HG02885 (cell line): Measurements from ENCODE around the gene C22orf31.

Source experiments
- ATAC-seq: cut with Tn5 transposase; IDR thresholded peaks from one replicate; pipeline ENCODE4 v1.9.1; 2021; ENCODE audit warnings: mild to moderate bottlenecking; ENCODE audit not compliant: unreplicated experiment, poor library complexity

C22orf31 gene

DNA sequence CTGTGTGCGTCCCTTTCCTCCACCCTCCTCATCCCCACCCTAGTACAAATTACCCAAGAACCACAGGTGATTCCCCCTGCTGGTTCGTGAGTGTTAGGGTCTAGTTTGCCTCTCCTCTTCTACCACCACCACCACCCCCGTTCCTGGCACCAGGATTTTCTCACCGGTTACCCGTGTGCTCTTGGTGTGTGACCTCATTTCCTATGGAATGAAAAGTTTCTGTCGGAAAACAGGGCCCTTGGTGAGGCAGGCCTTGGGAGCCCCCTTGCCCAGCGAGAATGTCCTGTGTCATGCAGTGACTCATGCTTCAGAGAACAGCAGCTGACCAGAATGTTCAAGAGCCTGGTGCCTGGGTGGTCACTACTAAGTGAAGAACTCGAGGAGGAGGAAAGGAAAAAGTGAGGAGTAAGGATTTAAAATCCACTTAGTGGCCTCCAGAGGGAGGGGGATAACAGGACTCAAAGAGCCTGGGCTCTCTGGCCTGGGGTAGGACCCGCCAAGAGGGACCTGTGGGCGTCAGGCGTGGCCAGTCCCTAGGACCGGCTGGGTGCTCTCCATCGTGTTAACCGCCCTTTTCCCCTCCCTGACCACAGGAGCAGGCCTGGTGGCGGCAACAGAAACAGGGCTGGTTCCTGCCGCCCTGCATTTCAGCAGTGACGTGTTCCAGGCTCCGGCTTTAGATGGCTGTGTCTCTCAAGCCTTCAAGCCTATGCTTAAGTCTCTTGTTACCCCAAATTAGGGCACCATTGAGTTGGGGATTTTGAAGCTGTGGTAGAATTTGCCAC lies 30.2 kb downstream of the C22orf31 start:
- no peak for ATAC-seq

- no peak for ATAC-seq
Measured at GRCh38 chr22:29030618-29031226, 30.9 kb downstream of the C22orf31 start.

DNA sequence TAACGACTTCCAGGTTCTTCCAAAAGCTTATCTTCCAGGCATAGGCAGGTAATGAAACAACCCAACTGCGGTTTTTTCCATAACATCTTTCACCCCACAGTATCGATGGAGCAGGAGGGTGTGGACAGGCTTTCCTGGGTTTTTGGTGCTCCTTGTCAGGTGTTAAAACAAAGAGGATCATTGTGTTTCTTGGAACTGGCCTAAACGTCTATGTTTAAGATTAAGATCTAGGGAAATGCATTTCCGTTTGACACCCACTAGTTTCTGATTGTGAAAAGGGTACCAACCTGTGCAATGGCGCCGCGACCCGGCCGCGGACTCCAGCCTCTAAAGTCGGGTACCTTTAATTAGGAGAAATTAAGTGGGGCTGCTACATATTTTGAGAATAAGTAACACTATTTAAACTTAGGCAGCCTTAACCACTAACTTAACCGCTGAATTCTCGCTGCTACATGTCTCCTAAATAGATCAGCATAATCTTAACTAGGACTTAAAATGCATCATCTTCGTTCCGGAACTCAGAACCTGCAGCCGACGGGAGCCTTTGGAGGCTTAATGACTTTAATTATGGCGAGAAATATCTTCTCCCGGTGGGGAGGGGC lies 31.5 kb downstream of the C22orf31 start:
- ATAC-seq, result no peak

GRCh38 chr22:29029202-29030000 lies 32.2 kb downstream of the C22orf31 start:
- no peak for ATAC-seq

DNA sequence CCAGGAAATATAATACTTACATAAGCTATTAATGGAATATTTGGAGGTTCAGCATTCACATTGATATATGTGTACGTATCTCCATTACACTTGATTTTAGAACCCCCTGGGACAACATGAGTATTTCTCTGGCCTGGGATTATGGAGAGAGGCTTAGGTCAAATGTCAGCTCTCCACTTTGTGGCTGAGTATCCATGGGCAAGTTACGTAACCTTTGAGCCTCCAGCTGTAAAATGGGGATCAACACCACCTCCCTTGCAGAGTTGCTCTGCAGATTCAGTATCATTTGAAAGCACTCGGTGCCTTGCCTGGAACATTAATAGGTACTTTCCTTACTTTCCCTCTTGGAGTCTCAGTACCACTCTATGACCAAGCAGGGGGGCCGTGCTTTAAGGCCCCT lies 33.2 kb downstream of the C22orf31 start:
- no peak for ATAC-seq

GRCh38 chr22:29026579-29026978 lies 35.1 kb downstream of the C22orf31 start:
- ATAC-seq, result no peak

GRCh38 chr22:29023172-29023796 lies 38.3 kb downstream of the C22orf31 start:
- ATAC-seq, result no peak

DNA sequence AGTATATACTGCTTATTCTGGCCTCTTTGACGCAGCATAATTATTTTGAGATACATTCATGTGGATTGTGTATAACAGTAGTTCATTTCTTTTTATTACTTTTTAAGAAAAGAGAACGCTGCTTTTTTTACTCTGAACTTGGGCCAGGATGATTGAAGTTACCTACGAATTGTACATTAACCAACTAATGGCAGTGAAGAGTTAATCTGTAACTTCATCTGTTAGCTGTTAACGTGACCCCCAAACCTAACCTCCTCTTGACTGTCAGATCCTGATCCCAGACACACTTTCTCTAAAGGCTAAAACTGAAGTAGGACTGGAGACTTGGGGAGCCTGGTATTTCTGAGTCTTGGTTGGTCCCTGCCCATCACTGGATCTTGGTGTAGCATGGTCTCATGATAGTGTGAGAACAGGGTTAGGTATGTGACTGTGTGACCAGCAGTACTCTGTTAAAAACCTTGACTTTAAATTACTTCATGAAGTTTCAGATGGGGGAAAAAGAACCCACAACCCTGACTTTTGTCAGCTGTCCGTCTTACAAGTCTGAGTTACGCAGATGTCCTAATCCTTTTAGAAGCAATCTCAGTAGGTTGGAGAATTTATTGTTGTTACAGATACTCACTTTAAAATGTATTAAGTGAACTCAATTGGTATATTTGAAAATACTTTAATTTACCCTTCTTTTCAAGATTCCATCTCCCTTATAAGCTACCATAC lies 39.4 kb downstream of the C22orf31 start:
- ATAC-seq, result no peak

GRCh38 chr22:29018293-29019189 lies 43.1 kb downstream of the C22orf31 start:
- ATAC-seq, result no peak

GRCh38 chr22:29016067-29016938 lies 45.3 kb downstream of the C22orf31 start:
- ATAC-seq, result no peak

GRCh38 chr22:29014773-29015172 lies 46.9 kb downstream of the C22orf31 start:
- ATAC-seq, result no peak

GRCh38 chr22:29014293-29014692 lies 47.3 kb downstream of the C22orf31 start:
- ATAC-seq, result no peak

- no peak for ATAC-seq
Measured at GRCh38 chr22:29012952-29013351, 48.7 kb downstream of the C22orf31 start.

GRCh38 chr22:29012101-29012433 lies 49.6 kb downstream of the C22orf31 start:
- ATAC-seq, result no peak

GRCh38 chr22:29011240-29012100 lies 50.2 kb downstream of the C22orf31 start:
- ATAC-seq, result no peak

DNA sequence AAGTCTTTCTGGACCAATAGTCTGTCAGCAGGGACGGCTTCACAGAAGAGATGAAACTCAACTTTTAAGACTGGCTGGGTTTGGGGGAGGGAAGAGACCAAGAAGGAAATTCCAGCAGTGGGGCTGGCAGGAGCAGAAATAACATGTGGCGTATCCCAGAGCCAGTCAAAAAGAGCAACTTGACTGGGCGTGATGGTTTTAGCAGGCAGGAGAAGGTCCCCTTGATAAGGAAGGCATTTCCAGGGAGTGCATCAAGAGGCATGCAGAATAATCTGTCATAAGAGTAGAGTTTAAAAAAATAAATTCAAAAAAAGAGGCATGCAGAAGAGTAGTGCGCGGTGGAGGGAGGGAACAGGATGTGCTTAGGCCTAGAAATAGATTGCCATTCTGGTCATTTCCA lies 52.5 kb downstream of the C22orf31 start:
- no peak for ATAC-seq
